GM19372 (cell line): ENCODE data around the gene TRIM34.
"Not testable (repeated sequence)": the region's sequence is repeated elsewhere in the genome, so short reads cannot be mapped to it uniquely, and the experiment has no call there.

Source experiments
- ATAC-seq: cut with Tn5 transposase; IDR thresholded peaks from one replicate; pipeline ENCODE4 v1.9.1; 2021; ENCODE audit warnings: mild to moderate bottlenecking, low read depth, moderate library complexity; ENCODE audit not compliant: unreplicated experiment

The TRIM34 gene

GRCh38 chr11:5620651-5621521 is 3.9 kb upstream of the TRIM34 start:
- ATAC-seq: no peak

GRCh38 chr11:5621580-5621979 is 3.2 kb upstream of the TRIM34 start:
- ATAC-seq: no peak

GRCh38 chr11:5622802-5623201 is 2.0 kb upstream of the TRIM34 start:
- no peak for ATAC-seq

- no peak for ATAC-seq
Measured at GRCh38 chr11:5625281-5625680, 480 bp downstream of the TRIM34 start.

- no peak for ATAC-seq
Measured at GRCh38 chr11:5626196-5626595, 1.4 kb downstream of the TRIM34 start.

- ATAC-seq: no peak
Measured at GRCh38 chr11:5631417-5631816, 6.6 kb downstream of the TRIM34 start.

GRCh38 chr11:5631969-5632635 is 7.3 kb downstream of the TRIM34 start:
- ATAC-seq: peak; percentile 92

- ATAC-seq: no peak
Measured at GRCh38 chr11:5639953-5640352, 15.2 kb downstream of the TRIM34 start.

GRCh38 chr11:5643585-5643984 is 18.8 kb downstream of the TRIM34 start:
- ATAC-seq: no peak

GRCh38 chr11:5646139-5646538 is 21.3 kb downstream of the TRIM34 start:
- no peak for ATAC-seq

- ATAC-seq: no peak
Measured at GRCh38 chr11:5655474-5655873, 30.7 kb downstream of the TRIM34 start.

- not testable (repeated sequence) for ATAC-seq
Measured at GRCh38 chr11:5656956-5657355, 32.2 kb downstream of the TRIM34 start.

GRCh38 chr11:5658318-5658717 is 33.5 kb downstream of the TRIM34 start:
- ATAC-seq: no peak

- no peak for ATAC-seq
Measured at GRCh38 chr11:5663511-5663910, 38.7 kb downstream of the TRIM34 start.

GRCh38 chr11:5665051-5665570 is 40.3 kb downstream of the TRIM34 start:
- ATAC-seq: no peak

GRCh38 chr11:5665746-5666401 is 41.1 kb downstream of the TRIM34 start:
- no peak for ATAC-seq

- no peak for ATAC-seq
Measured at GRCh38 chr11:5666402-5666793, 41.6 kb downstream of the TRIM34 start.

GRCh38 chr11:5671831-5672230 is 47.0 kb downstream of the TRIM34 start:
- ATAC-seq: no peak

GRCh38 chr11:5674391-5674790 is 49.6 kb downstream of the TRIM34 start:
- no peak for ATAC-seq

- no peak for ATAC-seq
Measured at GRCh38 chr11:5679811-5680210, 55.0 kb downstream of the TRIM34 start.

GRCh38 chr11:5682890-5683441 is 58.2 kb downstream of the TRIM34 start:
- not testable (repeated sequence) for ATAC-seq
